HPDE6-E6E7 (cell line): Measurements from ENCODE around the gene HSPA4.
"Not testable (repeated sequence)": the region's sequence is repeated elsewhere in the genome, so short reads cannot be mapped to it uniquely, and the experiment has no call there.

ENCODE experiments used
- DNase-seq: peaks from one replicate; pipeline ENCODE4 v3.0.0; 2011; ENCODE audit warnings: missing footprints; ENCODE audit errors: extremely low spot score

Gene HSPA4

DNA sequence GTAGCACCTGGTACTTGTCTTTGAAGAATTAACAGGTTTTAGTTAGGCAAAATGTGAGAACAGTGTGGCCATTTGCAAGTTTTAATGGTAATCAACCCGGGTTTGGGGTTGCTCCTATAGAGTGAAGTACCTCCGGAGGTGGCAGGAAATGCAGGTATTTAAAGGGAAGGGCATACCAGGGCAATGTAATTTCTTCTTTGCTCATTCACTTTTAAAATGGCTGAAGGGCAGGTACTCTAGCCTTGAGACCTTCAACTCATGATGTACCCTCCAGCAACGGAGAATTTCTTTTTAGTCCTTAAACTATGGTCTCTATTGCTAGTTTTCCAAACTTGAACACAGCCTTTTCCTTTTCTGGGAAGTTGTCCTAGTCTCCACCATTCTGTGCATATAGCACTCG is 1.3 kb upstream of the HSPA4 start:
- DNase-seq: no peak

- DNase-seq: no peak
Measured at GRCh38 chr5:133051061-133051541, 712 bp upstream of the HSPA4 start.

GRCh38 chr5:133052317-133053175 is 733 bp downstream of the HSPA4 start:
- no peak for DNase-seq

DNA sequence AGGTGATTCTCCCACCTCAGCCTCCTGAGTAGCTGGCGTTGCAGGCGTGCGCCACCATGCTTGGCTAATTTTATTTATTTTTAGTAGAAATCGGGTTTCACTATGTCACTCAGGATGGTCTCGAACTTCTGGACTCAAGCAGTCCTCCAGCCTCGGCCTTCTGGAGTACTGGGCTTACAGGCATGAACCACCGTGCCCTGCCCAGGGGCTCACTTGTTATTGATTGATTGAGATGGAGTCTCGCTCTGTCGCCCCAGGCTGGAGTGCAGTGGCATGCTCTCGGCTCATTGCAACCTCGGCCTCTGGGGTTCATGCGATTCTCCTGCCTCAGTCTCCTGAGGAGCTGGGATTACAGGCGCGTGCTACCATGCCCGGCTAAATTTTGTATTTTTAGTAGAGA is 1.6 kb downstream of the HSPA4 start:
- no peak for DNase-seq

- DNase-seq: no peak
Measured at GRCh38 chr5:133054697-133055471, 3.1 kb downstream of the HSPA4 start.

DNA sequence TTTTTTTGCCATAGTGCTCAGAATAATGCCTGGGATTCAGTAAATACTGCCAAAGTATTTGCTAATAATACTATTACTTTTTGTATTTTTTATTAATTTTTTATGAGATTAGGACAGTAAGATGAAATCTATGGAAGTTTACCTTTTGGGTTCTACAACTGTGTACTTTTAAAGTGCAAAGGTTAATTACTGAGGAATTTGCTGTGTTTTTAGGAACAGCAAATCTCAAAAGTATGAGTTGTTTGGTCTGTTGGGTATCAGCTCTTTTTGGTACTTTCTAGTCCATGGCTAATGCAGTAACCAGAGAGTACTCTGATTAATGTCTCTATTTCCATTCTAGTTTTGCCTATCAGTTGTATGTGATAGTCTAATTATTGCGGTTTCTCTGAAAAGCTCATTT is 5.1 kb downstream of the HSPA4 start:
- DNase-seq: no peak

DNA sequence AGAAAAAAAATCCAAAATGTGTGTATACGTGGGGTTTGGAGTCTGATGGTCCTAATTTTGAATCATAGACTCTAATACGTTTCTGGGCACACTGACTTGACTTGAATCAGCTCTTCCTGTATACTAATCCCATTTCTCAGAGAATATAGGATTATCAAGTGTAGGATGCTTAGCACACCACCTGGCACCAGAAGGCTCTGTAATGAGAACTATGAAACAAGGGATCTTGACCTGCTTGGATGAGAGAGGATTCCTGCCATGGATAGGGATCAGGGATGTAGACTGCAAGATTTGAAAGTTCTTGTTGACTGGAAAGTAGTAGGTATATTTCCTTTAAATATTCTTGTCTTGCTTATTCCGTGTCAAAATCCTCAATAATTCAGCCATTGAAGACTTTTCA is 7.8 kb downstream of the HSPA4 start:
- no peak for DNase-seq

DNA sequence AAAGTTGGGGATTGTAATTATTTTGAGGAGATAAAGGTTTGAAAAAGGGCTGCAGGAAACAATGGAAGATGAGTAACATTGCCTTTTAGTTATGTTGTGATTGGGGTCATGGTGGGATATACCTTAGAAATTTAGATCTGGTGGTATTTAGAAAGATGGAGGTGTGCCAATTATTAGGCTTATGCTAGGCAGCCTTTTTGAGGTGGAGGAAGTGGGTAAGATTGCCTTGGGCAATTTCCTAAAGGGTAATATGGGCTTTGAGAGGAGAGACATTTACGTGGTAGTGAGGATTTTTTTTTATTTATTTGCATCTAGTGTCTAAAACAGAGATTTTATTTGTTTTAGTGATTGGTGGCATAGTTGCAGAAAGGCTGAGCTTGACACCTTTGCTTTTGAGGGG is 10.5 kb downstream of the HSPA4 start:
- no peak for DNase-seq

- no peak for DNase-seq
Measured at GRCh38 chr5:133063965-133064364, 12.2 kb downstream of the HSPA4 start.

GRCh38 chr5:133065471-133065870 is 13.7 kb downstream of the HSPA4 start:
- DNase-seq: no peak

- DNase-seq: no peak
Measured at GRCh38 chr5:133066045-133066444, 14.2 kb downstream of the HSPA4 start.

GRCh38 chr5:133072021-133072420 is 20.2 kb downstream of the HSPA4 start:
- no peak for DNase-seq

- no peak for DNase-seq
Measured at GRCh38 chr5:133075572-133076536, 24.0 kb downstream of the HSPA4 start.

DNA sequence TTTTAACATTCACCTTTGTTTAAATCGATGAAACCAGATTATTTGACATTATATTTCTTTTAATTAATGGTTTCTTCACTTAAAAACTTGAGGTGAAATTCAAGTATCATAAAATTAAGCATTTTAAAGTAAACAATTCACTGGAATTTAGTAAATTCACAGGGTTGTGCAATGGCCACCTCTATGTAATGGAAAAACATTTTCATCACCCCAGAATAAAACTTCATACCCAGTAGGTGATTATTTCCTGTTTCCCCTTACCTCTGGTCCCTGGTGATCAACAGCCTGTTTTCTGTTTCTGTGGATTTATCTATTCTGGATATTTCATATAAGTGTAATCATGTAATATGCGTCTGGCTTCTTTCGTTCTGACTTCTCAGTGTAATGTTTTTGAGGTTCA is 27.2 kb downstream of the HSPA4 start:
- DNase-seq: no peak

DNA sequence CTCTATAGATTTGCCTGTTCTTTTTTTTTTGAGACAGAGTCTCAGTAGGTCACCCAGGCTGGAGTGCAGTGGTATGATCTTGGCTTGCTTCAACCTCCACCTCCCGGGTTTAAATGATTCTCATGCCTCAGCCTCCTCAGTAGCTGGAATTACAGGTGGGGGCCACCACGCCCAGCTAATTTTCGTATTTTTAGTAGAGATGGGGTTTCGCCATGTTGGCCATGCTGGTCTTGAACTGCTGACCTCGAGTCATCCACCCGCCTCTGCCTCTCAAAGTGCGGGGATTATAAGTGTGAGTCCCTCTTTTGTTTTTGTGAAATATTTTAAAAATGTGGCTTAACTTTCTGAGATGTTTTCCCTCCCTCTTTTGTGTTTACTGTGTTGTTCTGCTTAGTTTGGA is 29.2 kb downstream of the HSPA4 start:
- no peak for DNase-seq

- DNase-seq: no peak
Measured at GRCh38 chr5:133081703-133082102, 29.9 kb downstream of the HSPA4 start.

DNA sequence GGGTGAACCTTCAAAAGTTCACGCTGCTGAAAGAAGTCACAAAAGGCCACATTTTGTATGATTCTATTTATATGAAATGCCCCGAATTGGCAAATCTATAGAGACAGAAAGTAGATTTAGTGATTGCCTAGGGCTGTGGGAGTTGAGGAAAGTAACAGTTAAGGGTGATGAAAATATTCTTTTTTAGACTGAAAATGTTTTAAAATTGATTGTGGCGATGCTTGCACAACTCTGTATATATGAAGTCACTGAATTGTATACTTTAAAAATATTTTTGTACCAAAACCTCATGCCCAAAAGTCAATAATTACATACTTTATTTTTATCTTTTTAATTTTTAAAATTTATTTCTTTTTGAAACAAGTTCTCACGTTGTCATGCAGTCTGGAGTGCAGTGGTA is 30.3 kb downstream of the HSPA4 start:
- DNase-seq: no peak

DNA sequence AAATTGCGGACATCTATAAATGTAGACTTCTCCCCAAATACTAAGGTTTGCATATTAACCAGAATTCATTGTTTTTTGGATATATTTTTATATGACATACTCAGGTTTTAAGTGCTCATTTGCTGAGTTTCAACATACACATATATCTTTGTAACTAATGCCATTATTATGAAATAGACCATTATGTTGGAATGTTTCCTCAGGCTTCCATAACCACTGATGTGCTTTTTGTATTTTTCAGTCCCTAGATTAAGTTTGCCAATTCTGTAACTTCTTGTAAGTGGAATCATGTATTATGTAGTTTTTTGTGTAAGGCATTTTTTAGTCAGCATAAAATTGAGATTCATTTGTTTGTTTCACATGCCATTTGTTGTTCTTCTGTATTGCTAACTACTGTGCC is 32.1 kb downstream of the HSPA4 start:
- DNase-seq: no peak

DNA sequence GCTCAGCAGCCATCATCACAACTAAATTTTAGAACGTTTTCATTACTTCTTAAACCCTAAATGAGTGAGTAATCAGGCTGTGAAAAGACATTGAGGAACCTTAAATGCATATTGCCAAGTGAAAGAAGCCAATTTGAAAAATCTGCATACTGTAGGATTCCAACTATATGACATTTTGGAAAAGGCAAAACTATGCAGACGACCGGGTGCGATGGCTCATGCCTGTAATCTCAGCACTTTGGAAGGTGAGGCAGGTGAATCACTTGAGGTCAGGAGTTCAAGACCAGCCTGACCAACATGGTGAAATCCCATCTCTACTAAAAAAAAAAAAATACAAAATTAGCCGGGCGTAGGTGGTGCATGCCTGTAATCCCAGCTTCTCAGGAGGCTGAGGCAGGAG is 33.4 kb downstream of the HSPA4 start:
- DNase-seq: not testable (repeated sequence)

DNA sequence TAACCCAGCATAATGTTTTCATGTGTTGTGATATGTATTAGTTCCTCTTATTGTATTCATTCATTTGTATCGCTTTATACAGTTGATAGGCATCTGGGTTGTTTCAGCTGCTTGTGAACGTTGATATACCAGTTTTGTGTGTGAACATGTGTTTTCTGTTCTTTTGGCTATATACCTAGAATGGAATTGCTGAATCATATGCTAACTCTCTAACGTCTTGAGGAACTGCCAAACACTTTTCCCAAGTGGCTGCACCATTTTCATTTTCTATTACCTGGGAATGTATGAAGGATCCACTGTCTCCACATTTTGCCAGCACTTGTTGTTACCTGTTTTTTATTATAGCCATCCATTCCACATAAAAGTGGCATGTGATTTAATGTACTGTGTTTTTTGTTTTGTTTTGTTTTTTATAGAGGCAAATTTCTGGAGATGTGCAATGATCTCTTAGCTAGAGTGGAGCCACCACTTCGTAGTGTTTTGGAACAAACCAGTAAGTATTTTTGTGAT is 34.6 kb downstream of the HSPA4 start:
- no peak for DNase-seq

- DNase-seq: no peak
Measured at GRCh38 chr5:133088064-133088463, 36.3 kb downstream of the HSPA4 start.

- no peak for DNase-seq
Measured at GRCh38 chr5:133091034-133091433, 39.2 kb downstream of the HSPA4 start.
